ENCODE data around the gene BDKRB2. TPM values are rescaled to one million over a fixed set of nuclear protein-coding genes. Genes with fewer than 3 reads are reported as not detected.
A peak's percentile ranks its signal among the peaks of the same experiment; 100 is the strongest.

Gene BDKRB2
- total and polyA plus RNA-seq, 2 of the 13 experiments (the other 11 are each of a cell fraction or from before 2014, with no cell fraction given): 0.03 TPM; not detected in 1

DNA sequence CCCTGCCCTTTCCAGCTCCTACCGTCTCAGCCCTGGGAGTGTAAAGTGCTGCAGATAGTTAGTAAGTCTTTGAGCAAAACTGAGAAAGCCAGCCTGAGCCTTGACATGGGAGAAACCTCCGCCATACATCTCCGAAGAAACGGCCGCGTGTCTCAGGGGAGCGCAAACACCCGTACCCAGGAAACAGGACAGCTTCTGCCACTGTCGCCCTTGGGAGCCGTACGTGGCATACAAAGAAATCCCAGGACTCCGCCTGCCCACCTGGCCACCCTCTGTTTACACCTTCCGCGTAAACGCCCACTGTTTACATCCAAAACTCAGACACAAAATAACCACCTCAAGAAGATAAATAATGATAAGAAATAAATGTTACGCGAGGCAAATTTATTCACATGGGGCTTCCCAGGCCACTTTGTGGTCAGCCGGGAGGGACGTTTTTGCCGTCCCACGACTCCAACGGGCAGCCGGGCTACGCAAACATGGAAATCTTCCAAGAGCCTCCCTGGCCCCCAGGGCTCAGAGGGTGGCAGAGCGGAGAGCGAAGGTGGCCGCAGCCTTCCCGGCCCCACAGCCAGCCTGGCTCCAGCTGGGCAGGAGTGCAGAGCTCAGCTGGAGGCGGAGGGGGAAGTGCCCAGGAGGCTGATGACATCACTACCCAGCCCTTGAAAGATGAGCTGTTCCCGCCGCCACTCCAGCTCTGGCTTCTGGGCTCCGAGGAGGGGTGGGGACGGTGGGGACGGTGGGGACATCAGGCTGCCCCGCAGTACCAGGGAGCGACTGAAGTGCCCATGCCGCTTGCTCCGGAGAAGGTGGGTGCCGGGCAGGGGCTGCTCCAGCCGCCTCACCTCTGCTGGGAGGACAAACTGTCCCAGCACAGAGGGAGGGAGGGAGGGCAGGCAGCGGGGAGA, at the start of gene BDKRB2 (continued):
- TF ChIP-seq, protein P1, sequence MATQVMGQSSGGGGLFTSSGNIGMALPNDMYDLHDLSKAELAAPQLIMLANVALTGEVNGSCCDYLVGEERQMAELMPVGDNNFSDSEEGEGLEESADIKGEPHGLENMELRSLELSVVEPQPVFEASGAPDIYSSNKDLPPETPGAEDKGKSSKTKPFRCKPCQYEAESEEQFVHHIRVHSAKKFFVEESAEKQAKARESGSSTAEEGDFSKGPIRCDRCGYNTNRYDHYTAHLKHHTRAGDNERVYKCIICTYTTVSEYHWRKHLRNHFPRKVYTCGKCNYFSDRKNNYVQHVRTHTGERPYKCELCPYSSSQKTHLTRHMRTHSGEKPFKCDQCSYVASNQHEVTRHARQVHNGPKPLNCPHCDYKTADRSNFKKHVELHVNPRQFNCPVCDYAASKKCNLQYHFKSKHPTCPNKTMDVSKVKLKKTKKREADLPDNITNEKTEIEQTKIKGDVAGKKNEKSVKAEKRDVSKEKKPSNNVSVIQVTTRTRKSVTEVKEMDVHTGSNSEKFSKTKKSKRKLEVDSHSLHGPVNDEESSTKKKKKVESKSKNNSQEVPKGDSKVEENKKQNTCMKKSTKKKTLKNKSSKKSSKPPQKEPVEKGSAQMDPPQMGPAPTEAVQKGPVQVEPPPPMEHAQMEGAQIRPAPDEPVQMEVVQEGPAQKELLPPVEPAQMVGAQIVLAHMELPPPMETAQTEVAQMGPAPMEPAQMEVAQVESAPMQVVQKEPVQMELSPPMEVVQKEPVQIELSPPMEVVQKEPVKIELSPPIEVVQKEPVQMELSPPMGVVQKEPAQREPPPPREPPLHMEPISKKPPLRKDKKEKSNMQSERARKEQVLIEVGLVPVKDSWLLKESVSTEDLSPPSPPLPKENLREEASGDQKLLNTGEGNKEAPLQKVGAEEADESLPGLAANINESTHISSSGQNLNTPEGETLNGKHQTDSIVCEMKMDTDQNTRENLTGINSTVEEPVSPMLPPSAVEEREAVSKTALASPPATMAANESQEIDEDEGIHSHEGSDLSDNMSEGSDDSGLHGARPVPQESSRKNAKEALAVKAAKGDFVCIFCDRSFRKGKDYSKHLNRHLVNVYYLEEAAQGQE (IDR thresholded peaks at IDR 0.05; ENCODE audit: borderline replicate concordance in 1 of 2, low read depth in 1 of 2, low read length in 2 of 2): no peak
- TF ChIP-seq ZNF382 (CRISPR knock-in tag; IDR thresholded peaks at IDR 0.05; ENCODE audit: borderline replicate concordance) (no peak), HNRNPH1 (optimal IDR thresholded peaks at IDR 0.05; ENCODE audit: low read depth, low read length) (no peak), ZNF746 (CRISPR knock-in tag; IDR thresholded peaks at IDR 0.05) (no peak)
- TF ChIP-seq, protein P2, sequence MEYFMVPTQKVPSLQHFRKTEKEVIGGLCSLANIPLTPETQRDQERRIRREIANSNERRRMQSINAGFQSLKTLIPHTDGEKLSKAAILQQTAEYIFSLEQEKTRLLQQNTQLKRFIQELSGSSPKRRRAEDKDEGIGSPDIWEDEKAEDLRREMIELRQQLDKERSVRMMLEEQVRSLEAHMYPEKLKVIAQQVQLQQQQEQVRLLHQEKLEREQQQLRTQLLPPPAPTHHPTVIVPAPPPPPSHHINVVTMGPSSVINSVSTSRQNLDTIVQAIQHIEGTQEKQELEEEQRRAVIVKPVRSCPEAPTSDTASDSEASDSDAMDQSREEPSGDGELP (IDR thresholded peaks at IDR 0.05; ENCODE audit: borderline replicate concordance, low read depth): peak; percentile 89; the same call in 1 of the 2 replicates

DNA sequence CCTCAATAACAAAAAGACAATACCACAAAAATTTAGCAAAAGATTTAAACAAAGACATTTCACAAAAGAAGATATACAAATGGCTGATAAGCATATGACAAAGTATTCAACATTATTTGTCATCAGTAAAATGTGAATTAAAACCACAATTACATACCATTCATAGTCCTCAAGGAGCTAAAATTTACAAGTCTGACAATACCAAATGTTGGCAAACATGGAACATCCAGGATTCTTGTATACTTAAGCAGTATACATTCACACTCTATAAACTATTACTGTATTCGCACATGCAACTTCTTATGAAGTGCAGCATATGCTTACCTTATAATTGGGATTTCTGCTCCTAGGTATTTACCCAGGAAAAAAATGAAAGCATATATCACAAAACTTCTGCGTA, 49.7 kb upstream of the BDKRB2 start:
- no peak for ATAC-seq
- Histone ChIP-seq H3K9ac (ENCODE audit: insufficient read depth, low read depth, low read length) (no peak overlapping the region), H3K4me1 (ENCODE audit: insufficient read depth, low read length) (peaks cover 5% of the 10 kb centered on the region), H3K79me2 (ENCODE audit: insufficient read depth, low read length) (no peaks in the 10 kb centered on the region), H3K4me2 (ENCODE audit: low read depth, low read length) (no peak overlapping the region), H3K4me3 (replicated peaks in 1 of 3; ENCODE audit: insufficient read depth in 1 of 3, low read depth in 2 of 3, low read length in 3 of 3) (no peak overlapping the region), H4K20me1 (ENCODE audit: insufficient read depth, low read length) (no peaks in the 10 kb centered on the region), H3K9me3 (ENCODE audit: low read length) (no peaks in the 10 kb centered on the region), H3K36me3 (replicated peaks in 1 of 2; ENCODE audit: control insufficient read depth in 1 of 2, insufficient read depth in 2 of 2, low read length in 2 of 2) (no peaks in the 10 kb centered on the region), H2AFZ (ENCODE audit: low read length) (no peak overlapping the region), H3K27ac (ENCODE audit: extremely low read length, insufficient read depth, low read length) (no peak overlapping the region), H3K27me3 (ENCODE audit: control insufficient read depth in 1 of 2, insufficient read depth in 2 of 2, low read length in 2 of 2) (no peaks in the 10 kb centered on the region)
- ChIA-PET POLR2A (no interaction called here), CTCF (ENCODE audit: low intra/inter-chr PET ratio, low total read pairs) (no interaction called here)
- intact Hi-C loops (cut with micrococcal nuclease; ENCODE audit: unreplicated experiment): no loop called here
- BruUV-seq (replicated peaks): no TSS peak
- WGBS (ENCODE audit: low lambda C conversion rate): 95% methylated on average over 2 of the region's 2 CpGs
- FAIRE-seq: no peak
- in situ Hi-C loops (cut with HindIII; ENCODE audit: extremely low pct_ligation_motif_present, low pct_unique_long_range_greater_than_20kb): no loop called here
- DNase-seq (ENCODE audit: low spot score): no peak
- peak; percentile 66 for TF ChIP-seq ZNF7 (CRISPR knock-in tag; IDR thresholded peaks at IDR 0.05)
- no peak for TF ChIP-seq SATB2 (CRISPR knock-in tag; IDR thresholded peaks at IDR 0.05)
